ENCODE results near the gene CLDN17.

Gene CLDN17

DNA sequence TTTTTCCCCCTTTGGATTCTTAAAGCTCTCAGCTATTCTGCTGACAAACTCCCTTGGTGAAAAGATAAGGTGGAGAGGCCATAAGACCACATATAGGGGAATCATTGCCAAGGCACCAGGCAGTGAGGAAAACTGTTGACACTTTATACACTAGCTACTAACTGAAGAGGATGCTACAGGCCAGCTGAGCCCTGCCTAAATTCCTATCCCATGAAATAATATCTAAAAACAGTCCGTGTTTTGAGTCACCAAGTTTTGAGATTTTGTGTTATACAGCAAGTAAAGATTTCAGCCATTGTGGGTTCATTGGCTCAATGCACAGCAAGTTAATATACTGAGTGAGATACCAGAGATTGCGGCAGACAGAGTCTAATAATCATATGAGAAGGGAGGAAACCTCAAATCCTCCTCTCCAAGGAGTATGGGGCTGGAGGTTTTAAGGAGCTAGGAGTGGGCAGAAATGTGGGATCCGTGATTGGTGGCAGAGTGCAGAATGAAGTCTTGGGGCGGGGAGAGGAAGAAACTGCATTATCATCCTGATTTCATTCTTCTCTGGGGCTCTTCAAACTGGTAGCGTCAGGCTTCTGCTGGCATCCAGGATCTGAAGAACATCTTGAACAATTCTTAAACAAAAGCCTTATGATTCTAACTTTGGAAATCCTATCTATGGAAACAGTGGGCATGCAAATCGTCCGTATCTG is 40.1 kb upstream of the CLDN17 start:
- CTCF ChIA-PET: no interaction called here
- POLR2A ChIA-PET: no interaction called here
- TF ChIP-seq CTBP1 (IDR thresholded peaks at IDR 0.05; ENCODE audit: borderline replicate concordance) (no peak), FOXK2 (IDR thresholded peaks at IDR 0.05) (no peak), SUZ12 (IDR thresholded peaks at IDR 0.05) (no peak), PKNOX1 (IDR thresholded peaks at IDR 0.05) (no peak), ARNT (IDR thresholded peaks at IDR 0.05) (no peak), BHLHE40 (IDR thresholded peaks at IDR 0.05; ENCODE audit: borderline replicate concordance) (no peak), LEF1 (IDR thresholded peaks at IDR 0.05; ENCODE audit: borderline replicate concordance) (no peak), FOXA1 (IDR thresholded peaks at IDR 0.05) (no peak), ELF4 (IDR thresholded peaks at IDR 0.05) (no peak), SP1 (IDR thresholded peaks at IDR 0.05) (no peak), ZNF384 (IDR thresholded peaks at IDR 0.05) (no peak), L3MBTL2 (conservative IDR thresholded peaks at IDR 0.05) (no peak), TARDBP (IDR thresholded peaks at IDR 0.05) (no peak), FOXM1 (IDR thresholded peaks at IDR 0.05; ENCODE audit: borderline replicate concordance) (no peak)
- no peak for DNase-seq (ENCODE audit: extremely low spot score)

GRCh38 chr21:30200000-30200399 is 33.4 kb upstream of the CLDN17 start:
- no peak for DNase-seq (ENCODE audit: extremely low spot score)
- CTCF ChIA-PET: no interaction called here
- TF ChIP-seq TARDBP (IDR thresholded peaks at IDR 0.05) (no peak), FOXK2 (IDR thresholded peaks at IDR 0.05) (no peak), FOXA1 (IDR thresholded peaks at IDR 0.05) (no peak), BHLHE40 (IDR thresholded peaks at IDR 0.05; ENCODE audit: borderline replicate concordance) (no peak), NFRKB (IDR thresholded peaks at IDR 0.05) (no peak), PKNOX1 (IDR thresholded peaks at IDR 0.05) (no peak), ARNT (IDR thresholded peaks at IDR 0.05) (no peak), HDGF (IDR thresholded peaks at IDR 0.05; ENCODE audit: borderline replicate concordance) (no peak), LEF1 (IDR thresholded peaks at IDR 0.05; ENCODE audit: borderline replicate concordance) (no peak), ZNF384 (IDR thresholded peaks at IDR 0.05) (no peak), SUZ12 (IDR thresholded peaks at IDR 0.05) (no peak), FOXM1 (IDR thresholded peaks at IDR 0.05; ENCODE audit: borderline replicate concordance) (no peak), CTBP1 (IDR thresholded peaks at IDR 0.05; ENCODE audit: borderline replicate concordance) (no peak), ELF4 (IDR thresholded peaks at IDR 0.05) (no peak), L3MBTL2 (conservative IDR thresholded peaks at IDR 0.05) (no peak), SP1 (IDR thresholded peaks at IDR 0.05) (no peak)
- POLR2A ChIA-PET: no interaction called here

DNA sequence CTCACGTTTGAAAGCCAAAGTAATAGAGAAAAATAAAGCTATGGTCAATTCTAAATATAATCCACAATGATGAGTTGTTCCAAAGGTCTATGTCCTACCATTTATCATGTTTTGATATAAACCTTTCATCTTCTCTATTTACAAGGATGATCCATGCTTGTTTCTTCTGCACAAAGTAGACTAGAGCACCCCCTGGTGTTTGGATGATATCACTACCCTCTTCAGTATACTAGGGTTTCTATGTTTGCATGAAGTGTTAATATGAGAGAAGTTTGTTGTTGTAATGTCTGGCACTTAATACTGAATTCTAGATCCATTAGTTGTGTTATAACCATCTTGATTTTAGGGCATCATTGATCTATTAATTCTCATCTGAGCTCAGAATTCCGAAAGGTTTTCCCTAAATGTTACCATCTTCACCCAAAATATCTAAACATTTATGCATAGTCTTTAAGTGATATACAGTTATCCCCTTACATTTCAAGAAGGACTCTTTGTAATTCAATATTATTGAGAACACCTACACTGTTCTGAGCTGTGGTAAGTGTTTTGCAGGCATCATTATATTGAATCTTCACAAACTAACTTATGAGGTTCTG is 28.2 kb upstream of the CLDN17 start:
- ChIA-PET CTCF (no interaction called here), POLR2A (no interaction called here)
- DNase-seq (ENCODE audit: extremely low spot score): peak; percentile 22
- TF ChIP-seq CTBP1 (IDR thresholded peaks at IDR 0.05; ENCODE audit: borderline replicate concordance): no peak
- no peak for TF ChIP-seq FOXM1 (IDR thresholded peaks at IDR 0.05; ENCODE audit: borderline replicate concordance)
- TF ChIP-seq ELF4 (IDR thresholded peaks at IDR 0.05): no peak
- no peak for TF ChIP-seq NFRKB (IDR thresholded peaks at IDR 0.05)
- no peak for TF ChIP-seq SUZ12 (IDR thresholded peaks at IDR 0.05)
- no peak for TF ChIP-seq HDGF (IDR thresholded peaks at IDR 0.05; ENCODE audit: borderline replicate concordance)
- TF ChIP-seq FOXA1 (IDR thresholded peaks at IDR 0.05): no peak
- TF ChIP-seq ZNF384 (IDR thresholded peaks at IDR 0.05): no peak
- TF ChIP-seq PKNOX1 (IDR thresholded peaks at IDR 0.05): no peak
- TF ChIP-seq SP1 (IDR thresholded peaks at IDR 0.05): no peak
- no peak for TF ChIP-seq L3MBTL2 (conservative IDR thresholded peaks at IDR 0.05)
- no peak for TF ChIP-seq FOXK2 (IDR thresholded peaks at IDR 0.05)
- TF ChIP-seq BHLHE40 (IDR thresholded peaks at IDR 0.05; ENCODE audit: borderline replicate concordance): no peak

GRCh38 chr21:30193201-30193600 is 26.6 kb upstream of the CLDN17 start:
- no peak for DNase-seq (ENCODE audit: extremely low spot score)
- CTCF ChIA-PET: no interaction called here
- no peak for TF ChIP-seq FOXA1 (IDR thresholded peaks at IDR 0.05)
- TF ChIP-seq ARNT (IDR thresholded peaks at IDR 0.05): no peak
- TF ChIP-seq LEF1 (IDR thresholded peaks at IDR 0.05; ENCODE audit: borderline replicate concordance): no peak
- TF ChIP-seq FOXK2 (IDR thresholded peaks at IDR 0.05): no peak
- POLR2A ChIA-PET: no interaction called here

DNA sequence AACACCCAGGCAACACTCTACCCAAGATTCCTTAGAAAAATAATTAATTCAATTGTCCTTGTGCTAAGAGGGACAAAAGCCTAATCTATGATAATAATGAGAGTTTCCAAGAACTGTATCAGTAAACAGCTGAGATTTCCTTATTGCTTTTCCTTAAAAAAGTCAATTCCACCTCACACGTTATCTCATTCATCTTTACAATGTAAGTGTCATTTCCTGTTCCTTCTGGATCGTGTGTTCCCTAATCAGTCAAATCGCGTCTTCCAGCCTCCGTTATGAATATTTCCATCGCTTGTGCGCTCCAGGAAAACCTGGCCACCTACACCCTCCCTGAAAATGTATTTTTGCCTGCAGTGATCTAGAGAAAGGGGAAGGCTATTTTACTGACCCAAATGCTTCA is 23.9 kb upstream of the CLDN17 start:
- POLR2A ChIA-PET: no interaction called here
- TF ChIP-seq ZNF384 (IDR thresholded peaks at IDR 0.05): no peak
- TF ChIP-seq FOXA1 (IDR thresholded peaks at IDR 0.05): no peak
- TF ChIP-seq SUZ12 (IDR thresholded peaks at IDR 0.05): no peak
- no peak for TF ChIP-seq L3MBTL2 (conservative IDR thresholded peaks at IDR 0.05)
- TF ChIP-seq HDGF (IDR thresholded peaks at IDR 0.05; ENCODE audit: borderline replicate concordance): no peak
- no peak for TF ChIP-seq BHLHE40 (IDR thresholded peaks at IDR 0.05; ENCODE audit: borderline replicate concordance)
- TF ChIP-seq TARDBP (IDR thresholded peaks at IDR 0.05): no peak
- no peak for TF ChIP-seq ARNT (IDR thresholded peaks at IDR 0.05)
- CTCF ChIA-PET: no interaction called here

GRCh38 chr21:30189773-30190172 is 23.2 kb upstream of the CLDN17 start:
- ChIA-PET POLR2A (no interaction called here), CTCF (no interaction called here)
- TF ChIP-seq BHLHE40 (IDR thresholded peaks at IDR 0.05; ENCODE audit: borderline replicate concordance) (no peak), PKNOX1 (IDR thresholded peaks at IDR 0.05) (no peak), TARDBP (IDR thresholded peaks at IDR 0.05) (no peak), SP1 (IDR thresholded peaks at IDR 0.05) (no peak), L3MBTL2 (conservative IDR thresholded peaks at IDR 0.05) (no peak), ELF4 (IDR thresholded peaks at IDR 0.05) (no peak), FOXK2 (IDR thresholded peaks at IDR 0.05) (no peak), NFRKB (IDR thresholded peaks at IDR 0.05) (no peak), CTBP1 (IDR thresholded peaks at IDR 0.05; ENCODE audit: borderline replicate concordance) (no peak), SUZ12 (IDR thresholded peaks at IDR 0.05) (no peak), FOXA1 (IDR thresholded peaks at IDR 0.05) (no peak), LEF1 (IDR thresholded peaks at IDR 0.05; ENCODE audit: borderline replicate concordance) (no peak), ARNT (IDR thresholded peaks at IDR 0.05) (no peak), FOXM1 (IDR thresholded peaks at IDR 0.05; ENCODE audit: borderline replicate concordance) (no peak), ZNF384 (IDR thresholded peaks at IDR 0.05) (no peak), HDGF (IDR thresholded peaks at IDR 0.05; ENCODE audit: borderline replicate concordance) (no peak)
- no peak for DNase-seq (ENCODE audit: extremely low spot score)

More for the DNA sequence above, 23.9 kb upstream of the CLDN17 start:
- DNase-seq (ENCODE audit: extremely low spot score): no peak

All from HEK293T (cell line).